ENCODE data around the gene MFSD12.

The MFSD12 gene

GRCh38 chr19:3537101-3537437 is 20.3 kb downstream of the MFSD12 start:
- no peak for DNase-seq (ENCODE audit: low spot score)
- in situ Hi-C loops (cut with MboI; ENCODE audit: low pct_unique_long_range_greater_than_20kb, low sequenced_read_pairs, unreplicated experiment), result no loop called here
- TF ChIP-seq CTCF (IDR thresholded peaks at IDR 0.05; ENCODE audit: extremely low read depth, insufficient read depth, missing control alignments), result no peak

- DNase-seq (ENCODE audit: low spot score), result no peak
- in situ Hi-C loops (cut with MboI; ENCODE audit: low pct_unique_long_range_greater_than_20kb, low sequenced_read_pairs, unreplicated experiment), result no loop called here
- no peak for TF ChIP-seq CTCF (IDR thresholded peaks at IDR 0.05; ENCODE audit: extremely low read depth, insufficient read depth, missing control alignments)
Measured at GRCh38 chr19:3536429-3537100, 20.8 kb downstream of the MFSD12 start.

- in situ Hi-C loops (cut with MboI; ENCODE audit: low pct_unique_long_range_greater_than_20kb, low sequenced_read_pairs, unreplicated experiment), result no loop called here
- no peak for DNase-seq (ENCODE audit: low spot score)
- TF ChIP-seq CTCF (IDR thresholded peaks at IDR 0.05; ENCODE audit: extremely low read depth, insufficient read depth, missing control alignments), result no peak
Measured at GRCh38 chr19:3535981-3536380, 21.4 kb downstream of the MFSD12 start.

GRCh38 chr19:3535563-3535965 is 21.8 kb downstream of the MFSD12 start:
- DNase-seq (ENCODE audit: low spot score), result no peak
- no peak for TF ChIP-seq CTCF (IDR thresholded peaks at IDR 0.05; ENCODE audit: extremely low read depth, insufficient read depth, missing control alignments)
- in situ Hi-C loops (cut with MboI; ENCODE audit: low pct_unique_long_range_greater_than_20kb, low sequenced_read_pairs, unreplicated experiment), result no loop called here

- no peak for DNase-seq (ENCODE audit: low spot score)
- in situ Hi-C loops (cut with MboI; ENCODE audit: low pct_unique_long_range_greater_than_20kb, low sequenced_read_pairs, unreplicated experiment), result no loop called here
- no peak for TF ChIP-seq CTCF (IDR thresholded peaks at IDR 0.05; ENCODE audit: extremely low read depth, insufficient read depth, missing control alignments)
Measured at GRCh38 chr19:3535235-3535535, 22.2 kb downstream of the MFSD12 start.

GRCh38 chr19:3534375-3535234 is 22.8 kb downstream of the MFSD12 start:
- in situ Hi-C loops (cut with MboI; ENCODE audit: low pct_unique_long_range_greater_than_20kb, low sequenced_read_pairs, unreplicated experiment), result no loop called here
- no peak for TF ChIP-seq CTCF (IDR thresholded peaks at IDR 0.05; ENCODE audit: extremely low read depth, insufficient read depth, missing control alignments)
- no peak for DNase-seq (ENCODE audit: low spot score)

All from GM13977 (cell line).